ENCODE data around the gene HNRNPC. TPM values are rescaled to one million over a fixed set of nuclear protein-coding genes. Genes with fewer than 3 reads are reported as not detected.
A peak's percentile ranks its signal among the peaks of the same experiment; 100 is the strongest.

Gene HNRNPC
- total and polyA plus RNA-seq, 12 donors, result 227 to 358 (median 269) TPM

GRCh38 chr14:21309956-21310355, 40.7 kb upstream of the HNRNPC start:
- 89 to 93% methylated on average over 1 to 3 of the region's 3 CpGs for WGBS, 2 donors
- TF ChIP-seq, protein P1, sequence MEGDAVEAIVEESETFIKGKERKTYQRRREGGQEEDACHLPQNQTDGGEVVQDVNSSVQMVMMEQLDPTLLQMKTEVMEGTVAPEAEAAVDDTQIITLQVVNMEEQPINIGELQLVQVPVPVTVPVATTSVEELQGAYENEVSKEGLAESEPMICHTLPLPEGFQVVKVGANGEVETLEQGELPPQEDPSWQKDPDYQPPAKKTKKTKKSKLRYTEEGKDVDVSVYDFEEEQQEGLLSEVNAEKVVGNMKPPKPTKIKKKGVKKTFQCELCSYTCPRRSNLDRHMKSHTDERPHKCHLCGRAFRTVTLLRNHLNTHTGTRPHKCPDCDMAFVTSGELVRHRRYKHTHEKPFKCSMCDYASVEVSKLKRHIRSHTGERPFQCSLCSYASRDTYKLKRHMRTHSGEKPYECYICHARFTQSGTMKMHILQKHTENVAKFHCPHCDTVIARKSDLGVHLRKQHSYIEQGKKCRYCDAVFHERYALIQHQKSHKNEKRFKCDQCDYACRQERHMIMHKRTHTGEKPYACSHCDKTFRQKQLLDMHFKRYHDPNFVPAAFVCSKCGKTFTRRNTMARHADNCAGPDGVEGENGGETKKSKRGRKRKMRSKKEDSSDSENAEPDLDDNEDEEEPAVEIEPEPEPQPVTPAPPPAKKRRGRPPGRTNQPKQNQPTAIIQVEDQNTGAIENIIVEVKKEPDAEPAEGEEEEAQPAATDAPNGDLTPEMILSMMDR (IDR thresholded peaks at IDR 0.05), result no peak
- Histone ChIP-seq H3K9me3 (no peaks in the 10 kb centered on the region), H3K27ac (no peak overlapping the region), H3K27me3 (peaks cover 0 to 8% (median 0%) of the 10 kb centered on the region in 7 donors), H3K4me3 (no peak overlapping the region), H3K36me3 (no peaks in the 10 kb centered on the region), H3K4me1 (peaks cover 0 to 17% (median 0%) of the 10 kb centered on the region in 9 donors)
- intact Hi-C loops (cut with DNase I), result loop anchor here in 1 of 10 donors (5.0 kb wide), 1 partner anchor 43 kb away; the partner anchor contains the start of gene HNRNPC
- ATAC-seq, result no peak
- DNase-seq, result no peak

DNA sequence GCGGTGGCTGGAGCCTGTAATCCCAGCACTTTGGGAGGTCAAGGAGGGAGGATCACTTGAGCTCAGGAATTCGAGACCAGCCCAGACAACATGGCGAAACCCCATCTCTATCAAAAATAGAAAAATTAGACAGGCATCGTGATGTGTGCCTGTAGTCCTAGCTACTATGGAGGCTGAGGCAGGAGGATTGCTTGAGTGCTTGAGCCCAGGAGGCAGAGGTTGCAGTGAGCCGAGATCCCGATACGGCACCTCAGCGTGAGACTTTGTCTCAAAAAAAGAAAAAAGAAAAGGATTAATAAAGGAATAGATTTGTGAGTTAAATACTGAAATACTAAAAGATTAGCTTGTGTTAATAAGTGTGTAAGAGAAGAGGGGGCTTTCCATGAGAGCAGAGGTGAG, 40.0 kb upstream of the HNRNPC start:
- TF ChIP-seq, protein P1 (IDR thresholded peaks at IDR 0.05), result no peak
- H3K9me3 ChIP-seq, result no peaks in the 10 kb centered on the region
- H3K4me3 ChIP-seq, result peak overlapping the region in 8 of 10 donors; percentile 12 to 50 (median 45)
- DNase-seq (no peak), ATAC-seq (peak in 2 of 8 donors; percentile 10 to 11)
- H3K27me3 ChIP-seq, result peaks cover 0 to 8% (median 0%) of the 10 kb centered on the region in 7 donors
- intact Hi-C loops (cut with DNase I), result loop anchor here in 1 of 10 donors (5.0 kb wide), 1 partner anchor 42 kb away; the partner anchor contains the start of gene HNRNPC
- peak overlapping the region in 5 of 10 donors; percentile 28 to 85 (median 77) for H3K27ac ChIP-seq
- WGBS, 2 donors, result 78% methylated on average over 8 of the region's 8 CpGs
- peaks cover 0 to 17% (median 0%) of the 10 kb centered on the region in 9 donors for H3K4me1 ChIP-seq
- H3K36me3 ChIP-seq, result no peaks in the 10 kb centered on the region

DNA sequence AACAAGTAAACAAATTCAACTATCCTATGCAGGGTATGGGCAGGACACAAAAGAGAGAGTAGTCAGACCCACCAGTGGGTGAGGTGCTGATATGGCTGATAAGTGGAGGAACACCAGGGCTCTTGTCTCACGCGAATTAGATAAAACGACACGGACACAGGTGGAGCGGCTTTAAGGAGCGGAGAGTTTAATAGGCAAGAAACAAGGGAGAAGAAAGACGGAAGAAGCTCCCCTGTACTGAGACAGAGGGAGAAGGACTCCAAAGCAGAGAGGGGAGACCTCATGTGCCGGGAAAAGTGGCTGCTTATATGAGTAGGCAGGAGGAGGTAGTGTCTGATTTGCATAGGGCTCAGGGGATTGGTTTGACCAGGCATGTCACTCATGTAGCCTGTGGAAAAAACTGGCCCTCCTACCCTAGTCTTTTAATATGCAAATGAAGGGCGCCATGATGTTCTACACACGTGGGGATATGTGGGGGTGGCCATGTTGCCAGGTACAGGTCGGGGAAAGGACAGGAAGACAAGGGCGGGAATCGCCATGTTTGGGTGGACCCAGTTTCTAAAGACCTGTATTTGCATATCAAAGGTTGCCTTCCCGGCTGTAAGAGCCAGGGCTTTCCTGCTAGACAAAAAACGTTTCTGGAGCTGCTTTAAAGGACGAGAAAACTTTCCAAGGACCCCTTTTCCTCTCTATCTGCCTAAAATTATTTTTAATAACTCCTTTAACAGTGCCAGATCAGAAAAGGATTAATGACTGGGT, 39.4 kb upstream of the HNRNPC start:
- peak overlapping the region in 9 of 10 donors; percentile 12 to 50 (median 45) for H3K4me3 ChIP-seq
- 3 to 4% methylated on average over 16 of the region's 16 CpGs for WGBS, 2 donors
- H3K4me1 ChIP-seq, result peaks cover 0 to 17% (median 0%) of the 10 kb centered on the region in 9 donors
- TF ChIP-seq, protein P1 (IDR thresholded peaks at IDR 0.05), result no peak
- intact Hi-C loops (cut with DNase I), result loop anchor here in 1 of 10 donors (5.0 kb wide), 1 partner anchor 41 kb away; the partner anchor contains the start of gene HNRNPC
- peaks cover 0 to 8% (median 0%) of the 10 kb centered on the region in 7 donors for H3K27me3 ChIP-seq
- peak; percentile 29 to 71 for DNase-seq
- H3K36me3 ChIP-seq, result no peaks in the 10 kb centered on the region
- H3K27ac ChIP-seq, result peak overlapping the region in 9 of 10 donors; percentile 36 to 85 (median 69)
- no peaks in the 10 kb centered on the region for H3K9me3 ChIP-seq
- ATAC-seq, result peak; percentile 88 to 94 (median 91)

GRCh38 chr14:21308132-21308478, 38.9 kb upstream of the HNRNPC start:
- Histone ChIP-seq H3K4me3 (peak overlapping the region in 9 of 10 donors; percentile 12 to 50 (median 45)), H3K36me3 (no peaks in the 10 kb centered on the region), H3K27me3 (peaks cover 0 to 6% (median 0%) of the 10 kb centered on the region in 7 donors), H3K4me1 (peaks cover 0 to 13% (median 0%) of the 10 kb centered on the region in 9 donors), H3K9me3 (no peaks in the 10 kb centered on the region), H3K27ac (peak overlapping the region in 9 of 10 donors; percentile 36 to 85 (median 69))
- DNase-seq (no peak), ATAC-seq (peak; percentile 69 to 83 (median 78))
- TF ChIP-seq, protein P1 (IDR thresholded peaks at IDR 0.05), result no peak
- intact Hi-C loops (cut with DNase I), result loop anchor here in 1 of 10 donors (5.0 kb wide), 1 partner anchor 41 kb away; the partner anchor contains the start of gene HNRNPC
